ENCODE data around the gene ESRP2.

Gene ESRP2

GRCh38 chr16:68188170-68188569 is 47.8 kb downstream of the ESRP2 start:
- no peaks in the 10 kb centered on the region for H3K27me3 ChIP-seq (ENCODE audit: insufficient read depth, poor library complexity, severe bottlenecking)
- H3K4me3 ChIP-seq (replicated peaks; ENCODE audit: insufficient read depth, low read length): no peak overlapping the region
- no peak for DNase-seq (ENCODE audit: low read depth in 1 of 2, low spot score in 1 of 2)
- TF ChIP-seq GABPA (IDR thresholded peaks at IDR 0.05; ENCODE audit: low read depth): no peak
- no peak for TF ChIP-seq POLR2AphosphoS5 (IDR thresholded peaks at IDR 0.05; ENCODE audit: low read depth)
- no peak for TF ChIP-seq CTCF (IDR thresholded peaks at IDR 0.05; ENCODE audit: insufficient read depth, low read length)
- H3K27ac ChIP-seq (replicated peaks): no peak overlapping the region

DNA sequence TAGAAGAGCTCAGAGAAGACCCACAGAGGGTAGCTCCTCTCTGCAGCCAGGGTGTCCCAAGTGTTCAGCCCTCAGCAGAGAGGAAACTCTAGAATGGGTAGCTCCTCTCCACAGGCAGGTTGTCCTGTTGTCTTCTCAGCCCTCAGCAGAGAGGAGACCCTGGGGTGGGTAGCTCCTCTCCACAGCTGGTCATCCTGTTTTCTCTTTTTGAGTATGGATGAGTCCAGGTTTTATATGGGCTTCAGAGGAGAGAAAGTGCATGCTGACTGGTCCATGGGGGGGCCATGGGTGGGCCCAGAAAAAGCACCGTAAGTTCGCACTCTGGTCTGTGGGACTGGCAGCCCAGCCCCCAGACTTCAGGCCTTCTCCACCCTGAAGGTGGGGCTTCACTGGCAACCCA is 48.4 kb downstream of the ESRP2 start:
- Histone ChIP-seq H3K4me3 (replicated peaks; ENCODE audit: insufficient read depth, low read length) (no peak overlapping the region), H3K27me3 (ENCODE audit: insufficient read depth, poor library complexity, severe bottlenecking) (no peaks in the 10 kb centered on the region), H3K27ac (replicated peaks) (no peak overlapping the region)
- DNase-seq (ENCODE audit: low read depth in 1 of 2, low spot score in 1 of 2): no peak
- TF ChIP-seq POLR2AphosphoS5 (IDR thresholded peaks at IDR 0.05; ENCODE audit: low read depth): no peak
- TF ChIP-seq SPI1 (IDR thresholded peaks at IDR 0.05; ENCODE audit: borderline replicate concordance, low read depth): no peak
- no peak for TF ChIP-seq GABPA (IDR thresholded peaks at IDR 0.05; ENCODE audit: low read depth)
- TF ChIP-seq REST (IDR thresholded peaks at IDR 0.05; ENCODE audit: insufficient replicate concordance, low read depth): no peak
- TF ChIP-seq CTCF (IDR thresholded peaks at IDR 0.05; ENCODE audit: insufficient read depth, low read length): no peak

GRCh38 chr16:68186877-68187276 is 49.0 kb downstream of the ESRP2 start:
- no peak for TF ChIP-seq CTCF (IDR thresholded peaks at IDR 0.05; ENCODE audit: insufficient read depth, low read length)
- TF ChIP-seq GABPA (IDR thresholded peaks at IDR 0.05; ENCODE audit: low read depth): no peak
- no peak for TF ChIP-seq POLR2AphosphoS5 (IDR thresholded peaks at IDR 0.05; ENCODE audit: low read depth)
- TF ChIP-seq REST (IDR thresholded peaks at IDR 0.05; ENCODE audit: insufficient replicate concordance, low read depth): no peak
- no peak for TF ChIP-seq SPI1 (IDR thresholded peaks at IDR 0.05; ENCODE audit: borderline replicate concordance, low read depth)
- DNase-seq (ENCODE audit: low read depth in 1 of 2, low spot score in 1 of 2): no peak
- Histone ChIP-seq H3K27me3 (ENCODE audit: insufficient read depth, poor library complexity, severe bottlenecking) (no peaks in the 10 kb centered on the region), H3K27ac (replicated peaks) (no peak overlapping the region), H3K4me3 (replicated peaks; ENCODE audit: insufficient read depth, low read length) (no peak overlapping the region)

DNA sequence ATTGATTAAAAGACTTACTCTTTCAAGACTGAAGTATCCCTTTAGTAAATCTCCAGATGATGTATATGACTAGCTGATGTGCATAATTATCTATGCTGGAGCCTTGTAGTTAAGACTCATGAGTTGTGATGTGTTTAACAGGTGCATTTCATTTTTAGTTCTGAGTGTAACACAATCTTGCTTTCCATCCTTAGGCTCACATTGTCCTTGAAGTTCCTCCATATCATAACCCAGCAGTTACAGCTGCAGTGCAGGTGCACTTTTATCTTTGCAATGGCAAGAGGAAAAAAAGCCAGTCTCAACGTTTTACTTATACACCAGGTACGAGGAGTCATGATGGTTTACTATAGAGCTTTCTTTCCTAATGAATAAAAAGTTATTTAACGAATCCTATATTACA is 52.9 kb downstream of the ESRP2 start:
- no peak for DNase-seq (ENCODE audit: low read depth in 1 of 2, low spot score in 1 of 2)
- no peak overlapping the region for H3K27ac ChIP-seq (replicated peaks)
- no peaks in the 10 kb centered on the region for H3K27me3 ChIP-seq (ENCODE audit: insufficient read depth, poor library complexity, severe bottlenecking)
- no peak for TF ChIP-seq GABPA (IDR thresholded peaks at IDR 0.05; ENCODE audit: low read depth)
- no peak for TF ChIP-seq POLR2AphosphoS5 (IDR thresholded peaks at IDR 0.05; ENCODE audit: low read depth)
- no peak for TF ChIP-seq SPI1 (IDR thresholded peaks at IDR 0.05; ENCODE audit: borderline replicate concordance, low read depth)
- no peak for TF ChIP-seq REST (IDR thresholded peaks at IDR 0.05; ENCODE audit: insufficient replicate concordance, low read depth)
- TF ChIP-seq CTCF (IDR thresholded peaks at IDR 0.05; ENCODE audit: insufficient read depth, low read length): no peak
- H3K4me3 ChIP-seq (replicated peaks; ENCODE audit: insufficient read depth, low read length): no peak overlapping the region
